Activated T-helper 17 cell treated with anti-CD3 and anti-CD28 coated beads, Interleukin-2, amount 50 U/mL, for 72 hours (primary cell): ENCODE data around the gene LRRC34. TPM values are rescaled to one million over a fixed set of nuclear protein-coding genes. Genes with fewer than 3 reads are reported as not detected.

ENCODE experiments used
- ATAC-seq: fragments of 150-1000 bp; cut with Tn5 transposase; replicated peaks from 2 replicates; pipeline ENCODE4 v1.10.0; 2021; ENCODE audit warnings: mild to moderate bottlenecking, moderate library complexity
- H3K27ac Mint-ChIP-seq: one replicate; pipeline ENCODE4 v1.8.0; 2022; ENCODE audit warnings: mixed read lengths
- H3K27me3 Mint-ChIP-seq: one replicate; pipeline ENCODE4 v1.8.0; 2022; ENCODE audit warnings: mixed read lengths
- H3K36me3 Mint-ChIP-seq: one replicate; pipeline ENCODE4 v1.8.0; 2022; ENCODE audit warnings: low read depth, mild to moderate bottlenecking, mixed read lengths
- H3K4me1 Mint-ChIP-seq: one replicate; pipeline ENCODE4 v1.8.0; 2022; ENCODE audit warnings: mixed read lengths
- H3K4me3 Mint-ChIP-seq: one replicate; pipeline ENCODE4 v1.8.0; 2022; ENCODE audit warnings: mild to moderate bottlenecking, mixed read lengths
- H3K9me3 Mint-ChIP-seq: one replicate; pipeline ENCODE4 v1.8.0; 2022; ENCODE audit warnings: mixed read lengths
- total RNA-seq, 2 donors: library from RNA; stranded (reverse); gene quantifications; one replicate each; pipeline ENCODE4 v1.2.3, GENCODE V29; 2022

LRRC34 gene
- total RNA-seq, 2 donors from 2014 or later, result 1.4 to 1.7 TPM

DNA sequence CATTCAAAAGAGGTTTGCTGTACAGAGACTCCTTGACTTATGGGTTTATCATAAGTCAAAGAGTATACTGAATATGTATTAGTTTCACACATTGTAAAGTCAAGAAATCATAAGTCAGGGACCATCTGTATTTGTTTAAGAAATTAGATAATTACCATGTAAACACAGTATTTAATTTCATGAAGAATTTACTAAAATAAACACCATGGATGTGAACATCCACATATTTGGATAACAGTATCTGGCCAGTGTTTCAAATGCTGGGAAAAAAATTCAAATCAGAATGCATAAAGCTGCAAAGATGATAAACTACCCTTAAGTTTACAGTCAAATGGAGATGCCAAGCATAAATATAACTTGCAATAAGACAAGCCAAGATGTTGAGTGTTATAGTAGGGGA lies 22.5 kb downstream of the LRRC34 start:
- Mint-ChIP-seq H3K27ac (peak overlapping the region; percentile 16), H3K36me3 (peaks cover 71% of the 10 kb centered on the region), H3K27me3 (no peaks in the 10 kb centered on the region), H3K4me3 (no peak overlapping the region), H3K4me1 (peaks cover 9% of the 10 kb centered on the region), H3K9me3 (no peaks in the 10 kb centered on the region)
- ATAC-seq, result no peak

DNA sequence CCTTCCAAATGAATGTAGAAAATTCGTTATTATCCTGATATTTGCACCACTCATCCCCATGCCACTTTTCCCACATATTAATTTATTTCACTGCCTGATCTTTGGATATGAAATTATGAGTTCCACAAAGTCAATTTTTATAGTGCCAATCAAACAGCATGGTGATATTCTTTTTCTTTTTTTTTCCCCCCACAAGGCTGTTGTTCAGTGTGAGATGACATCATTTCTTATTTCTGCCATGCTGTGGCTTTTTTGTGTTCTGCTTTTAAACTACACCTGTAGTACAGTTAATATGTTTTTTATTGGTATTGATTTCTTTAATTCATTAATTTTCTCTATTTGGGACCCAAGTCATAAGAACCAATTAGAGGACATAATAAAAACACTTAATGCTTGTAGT lies 24.9 kb downstream of the LRRC34 start:
- H3K4me1 Mint-ChIP-seq, result peaks cover 9% of the 10 kb centered on the region
- ATAC-seq, result no peak
- H3K4me3 Mint-ChIP-seq, result no peak overlapping the region
- H3K27ac Mint-ChIP-seq, result no peak overlapping the region
- H3K9me3 Mint-ChIP-seq, result no peaks in the 10 kb centered on the region
- H3K36me3 Mint-ChIP-seq, result peaks cover 92% of the 10 kb centered on the region
- no peaks in the 10 kb centered on the region for H3K27me3 Mint-ChIP-seq

DNA sequence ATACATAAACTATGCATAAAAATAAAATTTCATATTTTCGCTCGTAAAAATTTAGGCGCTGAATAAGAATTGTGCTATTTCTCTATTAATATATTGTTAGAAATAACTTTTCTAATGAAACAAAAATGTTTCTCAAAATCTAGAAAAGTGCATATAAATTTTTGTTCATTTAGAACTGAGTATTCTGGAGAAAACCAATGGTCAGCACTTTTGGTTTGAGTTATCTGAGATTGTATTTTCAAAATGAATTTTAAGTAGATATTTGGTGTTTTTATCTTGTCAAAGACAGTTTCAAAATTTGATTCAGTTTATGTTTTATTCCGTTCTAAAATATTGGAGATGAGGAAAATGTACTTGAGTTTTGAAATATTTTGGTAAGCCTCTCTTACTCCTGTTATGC lies 25.6 kb downstream of the LRRC34 start:
- no peaks in the 10 kb centered on the region for H3K9me3 Mint-ChIP-seq
- no peak overlapping the region for H3K4me3 Mint-ChIP-seq
- peaks cover 9% of the 10 kb centered on the region for H3K4me1 Mint-ChIP-seq
- no peaks in the 10 kb centered on the region for H3K27me3 Mint-ChIP-seq
- no peak for ATAC-seq
- H3K36me3 Mint-ChIP-seq, result peaks cover 92% of the 10 kb centered on the region
- no peak overlapping the region for H3K27ac Mint-ChIP-seq

DNA sequence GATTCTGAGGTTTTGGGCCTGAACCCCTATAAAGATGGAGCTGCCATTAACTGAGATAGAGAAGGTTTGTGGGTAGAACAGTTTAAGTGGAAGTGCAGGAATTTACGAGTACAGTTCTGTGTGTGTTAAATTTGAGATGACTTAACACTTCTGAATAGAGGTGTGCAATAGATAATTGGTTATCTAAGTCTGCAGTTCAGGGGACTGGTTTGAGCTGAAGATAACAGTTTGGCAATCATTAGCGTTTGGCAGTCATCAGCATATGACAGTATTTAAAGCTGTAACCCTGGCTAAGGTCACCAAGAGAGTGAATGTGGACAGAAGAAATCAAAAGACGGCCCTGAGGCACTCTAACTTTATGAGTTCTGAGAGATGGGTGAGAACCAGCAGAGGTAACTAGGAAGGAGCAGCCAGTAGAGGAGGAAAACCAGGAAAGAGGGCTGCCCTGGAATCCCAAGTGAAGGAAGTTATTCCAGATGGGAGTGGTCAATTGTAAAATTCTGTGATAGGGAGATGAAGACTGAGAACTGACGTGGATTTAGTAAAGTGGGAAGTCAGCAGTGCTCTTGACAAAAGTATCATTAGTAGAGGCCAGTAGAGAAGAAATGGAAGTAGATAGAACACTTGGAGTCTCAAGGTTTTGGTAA lies 31.4 kb downstream of the LRRC34 start:
- Mint-ChIP-seq H3K27ac (peak overlapping the region; percentile 3), H3K36me3 (peaks cover 99% of the 10 kb centered on the region), H3K27me3 (no peaks in the 10 kb centered on the region), H3K9me3 (no peaks in the 10 kb centered on the region), H3K4me3 (peak overlapping the region; percentile 5), H3K4me1 (peaks cover 27% of the 10 kb centered on the region)
- ATAC-seq, result no peak

DNA sequence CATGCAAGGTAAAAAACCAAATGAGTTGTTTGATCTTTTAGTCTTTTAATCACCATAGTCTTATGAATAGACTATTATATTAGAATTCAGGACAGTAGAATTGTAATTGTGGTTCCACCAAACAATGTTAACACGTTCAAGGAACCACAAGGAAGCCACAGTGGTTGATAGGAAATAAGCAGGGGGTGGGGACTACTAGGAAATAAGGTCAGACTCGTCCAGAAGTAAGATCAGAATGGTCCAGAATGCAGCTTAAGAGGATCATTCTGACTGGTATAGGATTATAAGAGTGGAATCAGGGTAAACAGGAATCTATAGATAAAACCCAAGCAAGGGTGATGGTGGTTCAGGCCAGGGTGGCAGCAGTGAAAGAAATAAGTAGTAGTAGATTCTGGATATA lies 32.0 kb downstream of the LRRC34 start:
- Mint-ChIP-seq H3K36me3 (peaks cover 99% of the 10 kb centered on the region), H3K4me3 (peak overlapping the region; percentile 5), H3K9me3 (no peaks in the 10 kb centered on the region), H3K27ac (peak overlapping the region; percentile 3), H3K4me1 (peaks cover 27% of the 10 kb centered on the region), H3K27me3 (no peaks in the 10 kb centered on the region)
- peak; percentile 50 for ATAC-seq

DNA sequence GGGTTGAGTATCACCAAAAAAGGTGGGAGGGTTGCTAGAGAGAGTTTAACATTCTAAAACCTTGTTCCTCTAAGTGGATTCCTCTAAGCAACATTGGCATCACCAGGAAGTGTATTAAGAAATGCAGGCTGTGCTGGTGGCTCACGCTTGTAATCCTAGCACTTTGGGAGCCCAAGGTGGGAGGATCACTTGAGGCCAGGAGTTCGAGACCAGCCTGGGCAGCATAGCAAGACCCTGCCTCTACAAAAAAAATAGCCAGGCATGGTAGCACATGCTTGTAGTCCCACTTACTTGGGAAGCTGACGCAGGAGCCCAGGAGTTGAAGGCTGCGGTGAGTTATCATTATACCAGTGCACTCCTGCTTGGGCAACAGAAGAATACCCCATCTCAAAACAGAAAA lies 34.9 kb downstream of the LRRC34 start:
- no peaks in the 10 kb centered on the region for H3K9me3 Mint-ChIP-seq
- no peaks in the 10 kb centered on the region for H3K27me3 Mint-ChIP-seq
- H3K4me3 Mint-ChIP-seq, result no peak overlapping the region
- peaks cover 32% of the 10 kb centered on the region for H3K4me1 Mint-ChIP-seq
- H3K36me3 Mint-ChIP-seq, result peaks cover 100% of the 10 kb centered on the region
- no peak overlapping the region for H3K27ac Mint-ChIP-seq
- ATAC-seq, result no peak

DNA sequence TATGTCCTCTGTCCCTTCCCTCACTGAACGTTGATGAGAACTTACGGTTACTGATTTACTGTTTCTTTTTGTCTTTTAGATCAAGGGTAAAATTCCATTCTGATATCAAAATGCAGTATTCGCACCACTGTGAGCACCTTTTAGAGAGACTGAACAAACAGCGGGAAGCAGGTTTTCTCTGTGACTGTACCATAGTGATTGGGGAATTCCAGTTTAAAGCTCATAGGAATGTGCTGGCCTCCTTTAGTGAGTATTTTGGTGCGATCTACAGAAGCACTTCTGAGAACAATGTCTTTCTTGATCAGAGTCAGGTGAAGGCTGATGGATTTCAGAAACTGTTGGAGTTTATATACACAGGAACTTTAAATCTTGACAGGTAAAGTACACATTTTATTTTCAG lies 38.5 kb downstream of the LRRC34 start:
- Mint-ChIP-seq H3K4me1 (peaks cover 15% of the 10 kb centered on the region), H3K36me3 (peaks cover 78% of the 10 kb centered on the region)

DNA sequence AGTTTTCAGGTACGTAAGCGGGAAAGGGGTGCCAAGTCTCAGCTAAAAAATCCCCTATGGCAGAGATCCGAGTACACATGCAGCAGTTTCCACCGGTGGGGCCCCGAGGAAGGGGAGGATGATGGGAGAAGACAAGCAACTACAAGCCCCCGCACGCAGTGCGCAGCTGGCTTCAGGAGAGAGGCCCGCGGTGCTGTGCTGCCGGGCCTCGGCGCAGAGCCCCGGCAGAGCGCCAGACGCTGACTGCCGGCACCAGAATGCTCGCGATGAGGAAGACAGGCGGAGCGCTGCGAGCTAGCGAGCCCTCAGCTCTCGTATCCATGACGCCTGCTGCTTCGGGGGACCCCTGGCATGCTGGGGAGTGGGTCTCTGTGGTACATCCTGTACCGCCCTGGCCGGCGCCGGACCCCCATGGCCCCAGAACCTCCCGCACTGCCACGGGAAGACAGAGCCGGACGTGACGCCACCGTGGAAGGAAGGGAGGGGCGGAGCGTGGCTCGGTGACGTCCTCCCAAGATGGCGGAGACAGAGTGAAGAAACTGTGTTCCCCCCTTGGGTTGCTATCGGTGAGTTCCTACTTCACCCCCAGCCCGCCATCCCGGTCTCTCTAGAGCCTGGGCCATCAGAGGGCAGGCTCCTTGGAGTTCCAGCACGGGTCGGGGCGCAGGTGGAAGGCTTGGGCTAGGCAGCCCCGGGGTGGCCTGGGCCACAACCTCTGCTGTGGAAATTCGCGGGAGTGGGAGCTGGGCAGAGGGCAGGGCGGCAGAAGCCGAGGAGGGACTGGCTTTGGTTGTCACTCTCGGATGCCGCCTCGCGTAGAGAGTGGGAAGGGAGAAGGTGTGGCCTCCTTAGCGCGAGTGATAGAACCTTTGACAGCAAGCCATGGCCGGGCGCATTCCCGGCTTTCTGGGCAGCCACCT lies 39.5 kb downstream of the LRRC34 start, which contains the start of gene MYNN:
MYNN (plus strand) TSS at position 500 of the 920 bp plus-strand sequence. CDS start 900 bp downstream, outside the sequence.
- Mint-ChIP-seq H3K27me3 (no peaks in the 10 kb centered on the region), H3K4me1 (peaks cover 10% of the 10 kb centered on the region), H3K4me3 (peak within 1 kb of the TSS; percentile 94), H3K9me3 (no peaks in the 10 kb centered on the region), H3K27ac (peak within 1 kb of the TSS; percentile 98), H3K36me3 (peaks cover 68% of the 10 kb centered on the region)
- ATAC-seq, result peak; percentile 87

More for the DNA sequence above, 38.5 kb downstream of the LRRC34 start:
- Mint-ChIP-seq H3K27ac (peak overlapping the region; percentile 98), H3K4me3 (peak overlapping the region; percentile 94), H3K27me3 (no peaks in the 10 kb centered on the region), H3K9me3 (no peaks in the 10 kb centered on the region)
- no peak for ATAC-seq

DNA sequence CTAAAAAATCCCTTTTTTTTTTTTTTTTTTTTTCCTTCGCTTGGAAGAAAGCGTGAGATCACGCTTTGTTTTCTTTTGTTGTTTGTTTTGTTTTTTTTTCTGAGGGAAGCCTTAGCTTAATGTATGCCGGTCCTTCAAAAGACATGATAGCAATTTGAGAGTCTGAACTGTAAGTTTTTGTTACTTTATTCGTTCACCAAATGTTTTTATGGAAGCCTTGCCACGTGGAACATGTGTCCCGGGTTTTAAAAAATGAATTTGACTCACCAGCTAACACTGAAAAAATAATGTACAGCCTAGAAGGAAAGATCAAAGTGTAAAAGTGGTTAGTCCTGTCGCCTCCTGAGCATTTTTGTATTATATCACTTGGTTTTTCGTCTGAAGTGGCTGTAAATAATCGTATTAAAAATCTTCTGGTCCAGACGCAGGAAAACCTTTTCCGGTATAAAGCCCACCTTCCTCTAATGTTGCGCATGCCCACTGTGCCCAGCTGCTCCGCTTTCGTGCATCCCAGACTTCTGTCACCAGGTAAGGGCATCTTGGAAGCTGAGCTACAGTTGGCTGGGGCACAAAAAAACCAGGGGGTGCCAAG lies 40.3 kb downstream of the LRRC34 start:
- no peaks in the 10 kb centered on the region for H3K9me3 Mint-ChIP-seq
- peak overlapping the region; percentile 98 for H3K27ac Mint-ChIP-seq
- peaks cover 10% of the 10 kb centered on the region for H3K4me1 Mint-ChIP-seq
- peak overlapping the region; percentile 94 for H3K4me3 Mint-ChIP-seq
- H3K36me3 Mint-ChIP-seq, result peaks cover 60% of the 10 kb centered on the region
- ATAC-seq, result peak; percentile 23
- H3K27me3 Mint-ChIP-seq, result no peaks in the 10 kb centered on the region

DNA sequence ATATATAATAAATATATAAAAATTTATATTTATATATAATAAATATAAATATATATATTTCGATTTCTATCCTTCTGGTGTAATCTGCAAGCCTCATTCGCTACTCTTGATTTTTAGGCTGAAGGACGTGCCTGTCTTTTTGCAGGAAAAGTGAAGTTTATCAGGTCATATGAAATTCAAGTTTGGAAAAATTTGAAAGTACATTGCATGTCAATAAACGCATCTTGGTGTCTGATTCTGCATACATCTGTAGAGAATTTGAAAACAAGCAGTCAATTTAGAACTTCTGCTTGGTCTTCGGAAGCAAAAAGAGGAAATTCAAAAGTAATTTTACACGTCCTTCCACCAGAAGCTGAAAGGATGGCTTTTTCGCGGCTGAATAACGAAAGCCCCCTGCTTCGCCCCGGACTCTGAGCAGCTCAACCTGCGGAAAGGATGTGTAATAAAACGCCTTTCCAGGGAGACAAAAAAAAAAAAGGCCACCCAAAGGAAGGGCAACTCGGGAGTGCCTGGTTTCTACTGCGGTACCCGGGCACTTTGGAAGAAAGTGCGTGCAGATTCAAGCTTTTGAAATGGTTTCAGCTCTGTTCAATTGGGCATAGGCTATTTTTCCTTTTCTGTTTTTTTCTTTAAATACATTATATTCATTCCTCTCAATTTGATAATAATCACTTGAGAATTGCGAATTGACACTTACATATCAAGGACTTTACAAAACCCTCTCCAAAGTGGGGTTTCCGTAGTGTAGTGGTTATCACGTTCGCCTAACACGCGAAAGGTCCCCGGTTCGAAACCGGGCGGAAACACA lies 41.0 kb downstream of the LRRC34 start:
- H3K27me3 Mint-ChIP-seq, result no peaks in the 10 kb centered on the region
- H3K27ac Mint-ChIP-seq, result peak overlapping the region; percentile 98
- H3K36me3 Mint-ChIP-seq, result peaks cover 53% of the 10 kb centered on the region
- peak overlapping the region; percentile 94 for H3K4me3 Mint-ChIP-seq
- ATAC-seq, result peak; percentile 25
- H3K4me1 Mint-ChIP-seq, result peaks cover 10% of the 10 kb centered on the region
- no peaks in the 10 kb centered on the region for H3K9me3 Mint-ChIP-seq

DNA sequence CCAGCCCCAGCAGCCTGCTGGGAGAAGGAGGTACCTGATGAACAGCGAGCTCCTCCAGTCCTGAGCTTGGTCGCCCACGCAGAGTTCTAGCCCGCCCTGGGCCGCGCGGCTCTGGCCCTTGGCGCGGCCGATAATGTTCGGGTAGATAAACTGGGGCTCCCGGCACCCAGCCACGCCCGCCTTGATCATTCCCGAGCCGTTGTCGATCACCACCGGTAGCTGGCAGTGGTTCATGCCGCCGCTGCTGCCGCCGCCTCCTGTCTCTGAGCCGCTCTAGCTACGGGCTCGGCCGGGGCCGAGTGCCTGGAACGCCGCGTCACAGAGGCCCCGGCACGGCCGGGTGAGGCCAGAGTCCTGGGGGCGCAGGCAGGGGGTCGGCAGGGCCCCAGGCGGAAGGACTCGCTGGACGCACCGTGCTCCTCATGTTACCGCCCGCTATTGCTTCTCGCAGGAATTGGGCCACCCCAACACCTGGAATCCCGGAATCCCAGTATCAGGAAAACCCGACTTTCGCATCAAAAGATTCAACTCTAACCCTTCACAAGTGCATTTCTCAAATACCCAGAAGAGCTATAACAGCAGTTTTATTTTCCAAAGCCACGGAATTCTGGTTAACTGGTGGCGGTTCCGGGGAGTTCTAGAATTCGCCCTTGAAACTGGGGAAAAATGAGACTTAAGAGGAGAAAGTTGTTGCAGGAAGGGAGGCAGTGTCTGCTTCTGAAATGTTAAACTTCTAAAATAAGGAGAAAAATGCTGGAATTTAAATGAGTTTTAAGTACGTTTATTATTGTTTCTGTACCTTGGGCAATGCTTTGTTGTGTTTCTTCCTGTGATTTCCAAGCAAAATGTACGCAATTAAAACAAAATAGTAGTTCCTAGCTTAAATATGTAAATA lies 43.2 kb downstream of the LRRC34 start, which contains the start of gene ACTRT3:
ACTRT3 (minus strand) TSS at position 275 of the 895 bp plus-strand sequence; CDS start at position 234, 41 bp downstream.
- Mint-ChIP-seq H3K4me1 (peaks cover 10% of the 10 kb centered on the region), H3K36me3 (peaks cover 32% of the 10 kb centered on the region), H3K9me3 (no peaks in the 10 kb centered on the region), H3K4me3 (peak within 1 kb of the TSS; percentile 90), H3K27ac (peak within 1 kb of the TSS; percentile 70), H3K27me3 (no peaks in the 10 kb centered on the region)
- ATAC-seq, result peak; percentile 37

DNA sequence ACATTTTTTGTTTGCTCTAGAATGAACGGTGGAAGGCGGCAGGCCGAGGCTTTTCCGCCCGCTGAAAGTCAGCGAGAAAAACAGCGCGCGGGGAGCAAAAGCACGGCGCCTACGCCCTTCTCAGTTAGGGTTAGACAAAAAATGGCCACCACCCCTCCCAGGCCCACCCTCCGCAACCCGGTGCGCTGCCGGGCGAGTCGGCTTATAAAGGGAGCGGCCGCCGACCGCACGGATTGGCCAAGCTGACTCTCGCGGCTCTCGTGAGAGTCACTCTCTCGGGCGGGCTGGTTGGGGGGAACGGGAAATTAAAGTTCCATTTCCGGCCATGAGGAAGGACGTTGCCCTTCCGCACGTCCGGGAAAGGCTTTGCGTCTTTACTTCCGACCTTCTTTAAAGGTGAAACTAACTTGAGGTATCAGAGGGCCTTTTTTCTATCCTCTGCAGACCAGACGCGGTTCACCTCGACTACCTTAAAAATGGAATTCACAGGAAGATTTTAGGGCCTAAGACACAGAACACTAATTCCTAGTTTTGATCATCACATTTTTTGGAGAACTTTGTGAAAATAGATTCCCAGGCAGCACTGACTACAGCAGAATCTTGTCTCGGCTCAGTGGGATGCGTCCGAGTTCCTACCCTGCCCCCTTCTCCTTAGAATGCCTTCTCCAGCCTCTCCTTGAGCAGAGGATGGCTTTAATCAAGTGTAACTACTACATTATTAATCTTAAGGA lies 47.7 kb downstream of the LRRC34 start, which contains the start of gene TERC:
TERC (minus strand) TSS at position 179 of the 731 bp plus-strand sequence.
- peak within 1 kb of the TSS; percentile 96 for H3K27ac Mint-ChIP-seq
- no peaks in the 10 kb centered on the region for H3K9me3 Mint-ChIP-seq
- H3K27me3 Mint-ChIP-seq, result no peaks in the 10 kb centered on the region
- ATAC-seq, result peak; percentile 82
- peaks cover 6% of the 10 kb centered on the region for H3K36me3 Mint-ChIP-seq
- H3K4me1 Mint-ChIP-seq, result peaks cover 10% of the 10 kb centered on the region
- peak within 1 kb of the TSS; percentile 94 for H3K4me3 Mint-ChIP-seq
